ENCODE results near the gene C1orf226.
"Not testable (repeated sequence)": the region's sequence is repeated elsewhere in the genome, so short reads cannot be mapped to it uniquely, and the experiment has no call there.

C1orf226 gene

GRCh38 chr1:162416909-162417308 lies 35.4 kb downstream of the C1orf226 start:
- DNase-seq, result no peak

- DNase-seq, result no peak
These were observed 36.1 kb downstream of the C1orf226 start for GRCh38 chr1:162417650-162418049.

- DNase-seq, result not testable (repeated sequence)
These were observed 37.1 kb downstream of the C1orf226 start for GRCh38 chr1:162418584-162418983.

- not testable (repeated sequence) for DNase-seq
These were observed 38.0 kb downstream of the C1orf226 start for GRCh38 chr1:162419450-162419931.

- DNase-seq, result no peak
These were observed 38.6 kb downstream of the C1orf226 start for GRCh38 chr1:162420120-162420519.

GRCh38 chr1:162421258-162422164 lies 40.0 kb downstream of the C1orf226 start:
- DNase-seq, result no peak

- no peak for DNase-seq
These were observed 41.3 kb downstream of the C1orf226 start for GRCh38 chr1:162422662-162423375.

GRCh38 chr1:162430583-162430982 lies 49.1 kb downstream of the C1orf226 start:
- DNase-seq, result no peak

- DNase-seq, result not testable (repeated sequence)
These were observed 51.6 kb downstream of the C1orf226 start for GRCh38 chr1:162432977-162433713.

All from fibroblast of skin of right biceps (primary cell).